Measurements from ENCODE around the gene GPATCH2L.

GPATCH2L gene

DNA sequence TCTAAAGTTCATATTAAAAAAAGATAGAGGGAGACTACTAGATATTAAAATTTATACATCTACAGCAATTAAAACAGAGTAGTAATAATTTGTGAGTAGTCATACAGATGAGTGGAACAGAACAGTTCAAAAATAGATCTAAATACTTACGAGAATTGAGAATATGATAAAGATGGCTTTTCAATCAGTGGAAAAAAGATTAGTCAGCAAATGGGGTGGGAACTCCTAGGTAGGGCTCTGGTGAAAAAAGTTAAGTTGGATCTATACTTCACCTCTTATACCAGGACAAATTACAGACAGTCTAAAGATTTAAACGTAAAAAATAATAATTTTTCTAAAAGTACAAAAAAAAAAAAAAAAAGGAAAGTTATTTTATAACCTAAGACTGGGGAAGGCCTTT lies 66.9 kb downstream of the GPATCH2L start:
- Histone ChIP-seq H3K9me2 (replicated peaks; ENCODE audit: insufficient read depth, low read length) (no peaks in the 10 kb centered on the region), H3K9ac (ENCODE audit: low read length) (no peak overlapping the region), H4K20me1 (ENCODE audit: low read depth, low read length) (no peaks in the 10 kb centered on the region), H3K4me2 (ENCODE audit: low read depth, low read length, poor library complexity, severe bottlenecking) (no peak overlapping the region), H3K4me3 (ENCODE audit: insufficient read depth, low read length, poor library complexity, severe bottlenecking) (no peak overlapping the region), H2AFZ (ENCODE audit: low read depth, low read length, severe bottlenecking) (no peak overlapping the region), H3K9me3 (ENCODE audit: insufficient read depth, low read length) (0 out of 2 replicates have a peak, but pooled peaks cover 3% of the 10 kb centered on the region), H3F3A (ENCODE audit: insufficient read depth) (no peaks in the 10 kb centered on the region), H3K27me3 (ENCODE audit: low read length) (no peaks in the 10 kb centered on the region), H3K27ac (ENCODE audit: low read depth, low read length) (no peak overlapping the region), H3K36me3 (ENCODE audit: low read length) (peaks cover 4% of the 10 kb centered on the region; the same call in 1 of the 2 replicates), H3K79me2 (ENCODE audit: insufficient read depth, low read length) (no peaks in the 10 kb centered on the region)
- TF ChIP-seq EZH2phosphoT487 (conservative IDR thresholded peaks at IDR 0.05; ENCODE audit: low read length), result no peak
- TF ChIP-seq, protein P1, sequence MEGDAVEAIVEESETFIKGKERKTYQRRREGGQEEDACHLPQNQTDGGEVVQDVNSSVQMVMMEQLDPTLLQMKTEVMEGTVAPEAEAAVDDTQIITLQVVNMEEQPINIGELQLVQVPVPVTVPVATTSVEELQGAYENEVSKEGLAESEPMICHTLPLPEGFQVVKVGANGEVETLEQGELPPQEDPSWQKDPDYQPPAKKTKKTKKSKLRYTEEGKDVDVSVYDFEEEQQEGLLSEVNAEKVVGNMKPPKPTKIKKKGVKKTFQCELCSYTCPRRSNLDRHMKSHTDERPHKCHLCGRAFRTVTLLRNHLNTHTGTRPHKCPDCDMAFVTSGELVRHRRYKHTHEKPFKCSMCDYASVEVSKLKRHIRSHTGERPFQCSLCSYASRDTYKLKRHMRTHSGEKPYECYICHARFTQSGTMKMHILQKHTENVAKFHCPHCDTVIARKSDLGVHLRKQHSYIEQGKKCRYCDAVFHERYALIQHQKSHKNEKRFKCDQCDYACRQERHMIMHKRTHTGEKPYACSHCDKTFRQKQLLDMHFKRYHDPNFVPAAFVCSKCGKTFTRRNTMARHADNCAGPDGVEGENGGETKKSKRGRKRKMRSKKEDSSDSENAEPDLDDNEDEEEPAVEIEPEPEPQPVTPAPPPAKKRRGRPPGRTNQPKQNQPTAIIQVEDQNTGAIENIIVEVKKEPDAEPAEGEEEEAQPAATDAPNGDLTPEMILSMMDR (IDR thresholded peaks at IDR 0.05; ENCODE audit: insufficient read depth, low read length, poor library complexity, severe bottlenecking), result no peak

DNA sequence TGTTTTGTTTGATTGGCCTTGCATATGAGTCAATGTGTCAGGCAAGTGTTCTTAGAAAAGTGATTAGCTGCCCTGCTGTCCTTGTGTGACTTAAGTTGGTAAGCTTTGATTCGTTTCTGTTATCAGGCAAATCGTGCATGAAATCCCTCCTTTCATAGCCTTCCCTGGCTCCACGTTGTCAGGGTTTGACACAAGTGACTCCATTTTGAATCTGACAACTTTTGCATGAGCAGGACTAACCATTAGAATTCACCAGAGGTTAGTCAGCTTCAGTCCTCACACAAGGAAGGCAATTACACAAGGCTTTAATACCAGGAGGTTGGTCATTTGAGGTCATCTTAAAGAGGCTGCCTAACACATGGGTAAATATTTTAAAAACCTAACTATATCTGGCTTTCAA lies 68.2 kb downstream of the GPATCH2L start:
- H3K27ac ChIP-seq (ENCODE audit: low read depth, low read length), result no peak overlapping the region
- no peaks in the 10 kb centered on the region for H3K79me2 ChIP-seq (ENCODE audit: insufficient read depth, low read length)
- H3K27me3 ChIP-seq (ENCODE audit: low read length), result no peaks in the 10 kb centered on the region
- no peaks in the 10 kb centered on the region for H3F3A ChIP-seq (ENCODE audit: insufficient read depth)
- no peaks in the 10 kb centered on the region for H3K9me3 ChIP-seq (ENCODE audit: insufficient read depth, low read length)
- TF ChIP-seq, protein P1 (IDR thresholded peaks at IDR 0.05; ENCODE audit: insufficient read depth, low read length, poor library complexity, severe bottlenecking), result no peak
- TF ChIP-seq EZH2phosphoT487 (conservative IDR thresholded peaks at IDR 0.05; ENCODE audit: low read length), result no peak
- H3K4me3 ChIP-seq (ENCODE audit: insufficient read depth, low read length, poor library complexity, severe bottlenecking), result no peak overlapping the region
- H3K4me2 ChIP-seq (ENCODE audit: low read depth, low read length, poor library complexity, severe bottlenecking), result no peak overlapping the region
- no peaks in the 10 kb centered on the region for H3K9me2 ChIP-seq (replicated peaks; ENCODE audit: insufficient read depth, low read length)
- H4K20me1 ChIP-seq (ENCODE audit: low read depth, low read length), result no peaks in the 10 kb centered on the region
- peaks cover 4% of the 10 kb centered on the region; the same call in 1 of the 2 replicates for H3K36me3 ChIP-seq (ENCODE audit: low read length)
- no peak overlapping the region for H2AFZ ChIP-seq (ENCODE audit: low read depth, low read length, severe bottlenecking)
- H3K9ac ChIP-seq (ENCODE audit: low read length), result no peak overlapping the region

DNA sequence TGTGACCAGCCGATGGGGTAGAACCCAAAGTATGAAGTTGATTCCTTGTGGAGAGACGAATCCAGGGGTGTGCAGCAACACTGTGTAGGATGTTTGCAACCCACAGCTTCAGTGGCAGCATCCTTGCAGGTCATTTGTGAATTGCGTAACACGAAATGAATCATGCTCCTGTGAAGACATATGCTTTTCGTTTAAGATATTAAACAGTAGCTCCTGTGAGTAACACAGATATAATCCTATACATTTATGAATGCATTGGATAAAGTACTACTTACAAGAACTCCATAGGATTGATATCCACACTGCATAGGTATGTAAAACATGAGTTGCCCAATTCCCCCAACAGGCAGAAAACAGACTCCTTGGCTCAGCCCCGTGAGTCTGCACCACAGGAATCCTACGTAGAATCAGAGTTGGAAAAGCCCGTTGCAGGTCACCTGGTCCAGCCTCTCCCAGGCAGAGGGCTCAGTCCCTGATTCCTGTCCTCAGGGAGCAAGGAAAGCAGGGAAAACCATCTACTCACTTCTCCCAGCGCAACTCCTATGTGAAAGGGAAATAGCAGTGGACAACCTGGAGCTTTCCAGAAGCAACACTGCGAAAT lies 75.8 kb downstream of the GPATCH2L start:
- H3K4me2 ChIP-seq (ENCODE audit: low read depth, low read length, poor library complexity, severe bottlenecking), result no peak overlapping the region
- H3K9me2 ChIP-seq (replicated peaks; ENCODE audit: insufficient read depth, low read length), result no peaks in the 10 kb centered on the region
- H3K4me3 ChIP-seq (ENCODE audit: insufficient read depth, low read length, poor library complexity, severe bottlenecking), result no peak overlapping the region
- H3K27me3 ChIP-seq (ENCODE audit: low read length), result no peaks in the 10 kb centered on the region
- H3K36me3 ChIP-seq (ENCODE audit: low read length), result peaks cover 4% of the 10 kb centered on the region; the same call in 1 of the 2 replicates
- no peaks in the 10 kb centered on the region for H3F3A ChIP-seq (ENCODE audit: insufficient read depth)
- no peaks in the 10 kb centered on the region for H3K9me3 ChIP-seq (ENCODE audit: insufficient read depth, low read length)
- H3K27ac ChIP-seq (ENCODE audit: low read depth, low read length), result no peak overlapping the region
- no peak for TF ChIP-seq EZH2phosphoT487 (conservative IDR thresholded peaks at IDR 0.05; ENCODE audit: low read length)
- TF ChIP-seq, protein P1 (IDR thresholded peaks at IDR 0.05; ENCODE audit: insufficient read depth, low read length, poor library complexity, severe bottlenecking), result no peak
- H2AFZ ChIP-seq (ENCODE audit: low read depth, low read length, severe bottlenecking), result no peak overlapping the region
- no peaks in the 10 kb centered on the region for H4K20me1 ChIP-seq (ENCODE audit: low read depth, low read length)
- H3K79me2 ChIP-seq (ENCODE audit: insufficient read depth, low read length), result no peaks in the 10 kb centered on the region
- H3K9ac ChIP-seq (ENCODE audit: low read length), result no peak overlapping the region

Measured in SU-DHL-6 (cell line).